Activated B cell treated with CpG ODN at 0.5 μM for 24 hours (primary cell): ENCODE results near the gene ANKRD65. TPM values are rescaled to one million over a fixed set of nuclear protein-coding genes. Genes with fewer than 3 reads are reported as not detected.
"Not testable (repeated sequence)": the region's sequence is repeated elsewhere in the genome, so short reads cannot be mapped to it uniquely, and the experiment has no call there.

Experiments used
- ATAC-seq: fragments of 200-7000 bp; cut with Tn5 transposase; one replicate; pipeline ENCODE4 v1.10.0; 2021; ENCODE audit warnings: low read depth, mild to moderate bottlenecking, moderate library complexity
- CTCF ChIA-PET: fragments of 350-600 bp; sonication (Branson Sonifier 250); formaldehyde crosslinking; loops from one replicate; lab custom pipeline; 2021; ENCODE audit warnings: antibody characterized with exemption; lab: Charles Lee
- POLR2A ChIA-PET: fragments of 350-600 bp; sonication (Branson Sonifier 250); formaldehyde crosslinking; loops from one replicate; lab custom pipeline; 2021; ENCODE audit warnings: antibody characterized with exemption; lab: Charles Lee
- DNase-seq: peaks from one replicate; pipeline ENCODE4 v3.0.0; 2022
- H3K27ac Mint-ChIP-seq: one replicate; pipeline ENCODE4 v1.8.0; 2020; ENCODE audit warnings: mixed read lengths
- H3K27me3 Mint-ChIP-seq: one replicate; pipeline ENCODE4 v1.8.0; 2021; ENCODE audit warnings: mixed read lengths
- H3K36me3 Mint-ChIP-seq: one replicate; pipeline ENCODE4 v1.8.0; 2021; ENCODE audit warnings: low read depth, mixed read lengths
- H3K4me1 Mint-ChIP-seq: one replicate; pipeline ENCODE4 v1.8.0; 2021; ENCODE audit warnings: mixed read lengths
- H3K4me3 Mint-ChIP-seq: one replicate; pipeline ENCODE4 v1.8.0; 2020; ENCODE audit warnings: mild to moderate bottlenecking, mixed read lengths
- H3K9me3 Mint-ChIP-seq: one replicate; pipeline ENCODE4 v1.8.0; 2020; ENCODE audit warnings: mixed read lengths
- CTCF ChIP-seq: fragments of 200-600 bp; IDR thresholded peaks from one replicate; pipeline ENCODE4 v1.8.0; 2022; ENCODE audit warnings: antibody characterized with exemption, mild to moderate bottlenecking
- intact Hi-C: fragments of 100-400 bp; cut with micrococcal nuclease; formaldehyde crosslinking; loops from one replicate; pipeline ENCODE4 v1.15.1; 2024
- total RNA-seq: library from RNA; stranded (reverse); gene quantifications from 2 replicates; pipeline ENCODE4 v1.2.3, GENCODE V29; 2022

ANKRD65 gene
- total RNA-seq, 1 donor from 2014 or later = 0.13 TPM

DNA sequence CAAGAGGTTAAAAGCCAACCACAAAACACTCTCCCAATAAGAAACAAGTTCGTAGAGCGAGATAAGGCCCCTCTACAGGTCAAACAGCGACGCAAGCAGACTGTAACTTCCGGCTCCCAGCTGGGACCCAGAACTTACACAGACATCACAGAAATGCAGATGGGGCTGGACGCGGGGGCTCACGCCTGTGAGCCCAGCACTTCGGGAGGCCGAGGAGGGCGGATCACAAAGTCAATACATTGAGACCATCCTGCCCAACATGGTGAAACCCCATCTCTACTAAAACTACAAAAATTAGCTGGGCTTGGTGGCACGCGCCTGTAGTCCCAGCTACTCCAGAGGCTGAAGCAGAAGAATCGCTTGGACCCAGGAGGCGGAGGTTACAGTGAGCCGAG is 33.0 kb downstream of the ANKRD65 start:
- Mint-ChIP-seq H3K36me3 (peaks cover 77% of the 10 kb centered on the region), H3K9me3 (no peaks in the 10 kb centered on the region), H3K27ac (no peak overlapping the region), H3K4me3 (no peak overlapping the region), H3K27me3 (no peaks in the 10 kb centered on the region), H3K4me1 (peaks cover 5% of the 10 kb centered on the region)
- ChIA-PET POLR2A (interaction anchor here (1.3 kb wide), 1 partner anchor 11 kb away, joined by 8 read pairs; the partner anchor contains the start of gene CCNL2), CTCF (no interaction called here)
- no peak for TF ChIP-seq CTCF
- no peak for DNase-seq
- intact Hi-C loops = no loop called here
- ATAC-seq = no peak

DNA sequence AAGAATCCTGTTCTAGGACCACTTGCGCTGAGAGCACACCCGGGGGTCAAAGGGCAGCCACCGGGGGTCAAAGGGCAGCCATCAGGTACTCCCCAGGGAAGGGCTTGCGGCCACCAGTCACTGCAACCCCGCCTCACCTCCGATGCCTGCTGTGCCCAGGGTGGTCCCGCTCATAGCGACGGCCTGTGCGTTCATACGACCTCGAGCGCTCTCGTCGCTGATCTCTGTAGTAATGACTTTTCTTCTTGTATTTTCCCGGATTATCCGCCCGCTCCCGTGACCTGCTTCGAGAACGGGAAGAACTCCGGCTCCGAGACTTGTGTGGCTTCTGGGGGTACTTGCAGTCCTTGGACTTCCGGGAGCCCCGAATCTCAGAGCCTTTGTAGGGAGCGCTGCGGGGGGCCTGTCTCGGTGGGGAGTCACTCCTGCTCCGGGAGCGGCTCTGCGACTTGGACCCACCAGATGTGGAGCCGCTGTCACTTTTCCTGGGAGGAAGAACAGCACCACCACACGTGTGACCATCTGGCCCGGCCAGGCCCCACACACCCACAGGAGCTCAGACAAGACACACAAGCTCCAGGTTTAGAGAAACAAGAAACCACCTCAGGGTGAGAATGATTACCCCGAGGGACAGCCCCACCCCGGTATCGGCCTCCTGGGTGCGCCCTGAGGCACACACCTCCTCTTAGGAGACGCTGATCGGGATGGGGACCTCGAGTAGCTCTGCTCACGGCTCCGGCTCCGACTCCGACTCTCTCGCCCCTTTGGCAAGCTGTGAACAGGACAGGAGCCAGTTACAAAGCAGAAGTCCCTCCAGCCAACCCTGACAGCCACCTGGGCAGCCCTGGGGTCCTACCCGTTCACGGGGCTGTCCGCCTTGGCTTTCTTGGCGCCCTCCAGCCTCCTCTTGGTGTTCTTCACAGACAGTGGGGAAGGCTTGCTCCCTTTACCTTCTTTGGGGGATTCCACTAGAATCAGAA is 33.7 kb downstream of the ANKRD65 start:
- Mint-ChIP-seq H3K4me3 (no peak overlapping the region), H3K36me3 (peaks cover 70% of the 10 kb centered on the region), H3K27ac (no peak overlapping the region), H3K4me1 (peaks cover under 1% of the 10 kb centered on the region), H3K27me3 (no peaks in the 10 kb centered on the region), H3K9me3 (no peaks in the 10 kb centered on the region)
- intact Hi-C loops = no loop called here
- no peak for TF ChIP-seq CTCF
- ATAC-seq (no peak), DNase-seq (no peak)
- ChIA-PET CTCF (no interaction called here), POLR2A (interaction anchor here (1.3 kb wide), 1 partner anchor 12 kb away, joined by 8 read pairs; the partner anchor contains the start of gene CCNL2)

DNA sequence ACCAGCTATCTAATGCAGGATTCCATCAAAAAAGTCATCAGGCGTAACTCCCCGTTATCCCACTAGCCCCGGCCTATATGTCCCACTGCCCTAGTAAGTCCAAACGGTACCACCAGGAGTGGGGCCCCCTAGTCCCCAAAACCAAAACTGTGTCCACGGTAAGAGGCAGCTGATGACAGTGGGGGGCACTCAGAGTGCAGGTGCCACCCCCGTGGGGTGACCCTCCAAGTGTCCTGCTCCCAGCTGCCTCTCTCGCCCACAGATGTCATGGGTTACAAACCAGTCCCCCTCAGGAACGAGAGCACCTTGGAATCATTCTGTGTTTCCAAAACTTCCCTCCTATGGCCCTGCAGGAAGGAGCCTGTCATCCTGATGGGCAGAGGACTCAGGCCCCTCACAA is 35.1 kb downstream of the ANKRD65 start:
- Mint-ChIP-seq H3K4me3 (no peak overlapping the region), H3K4me1 (no peaks in the 10 kb centered on the region), H3K27ac (no peak overlapping the region), H3K27me3 (no peaks in the 10 kb centered on the region), H3K9me3 (no peaks in the 10 kb centered on the region), H3K36me3 (peaks cover 61% of the 10 kb centered on the region)
- no peak for DNase-seq
- ChIA-PET POLR2A (interaction anchor here (0.6 to 1.1 kb wide), 3 partner anchors 10 to 13 kb away, joined by 4 to 8 read pairs (median 4); partner anchors contain the start of genes AURKAIP1 and CCNL2), CTCF (no interaction called here)
- no peak for ATAC-seq
- intact Hi-C loops = no loop called here
- TF ChIP-seq CTCF = no peak

GRCh38 chr1:1385339-1385738 is 35.7 kb downstream of the ANKRD65 start:
- H3K27ac Mint-ChIP-seq, H3K9me3 Mint-ChIP-seq, DNase-seq, CTCF ChIA-PET, H3K4me1 Mint-ChIP-seq, ATAC-seq, H3K27me3 Mint-ChIP-seq, intact Hi-C loops, H3K4me3 Mint-ChIP-seq: not testable (repeated sequence)
- POLR2A ChIA-PET = interaction anchor here (0.5 to 1.6 kb wide), 5 partner anchors 10 to 70 kb away, joined by 4 to 8 read pairs (median 4); partner anchors contain the start of genes AURKAIP1 and CCNL2
- peaks cover 56% of the 10 kb centered on the region for H3K36me3 Mint-ChIP-seq

GRCh38 chr1:1381294-1381693 is 39.8 kb downstream of the ANKRD65 start:
- no peak for DNase-seq
- H3K36me3 Mint-ChIP-seq = peaks cover 16% of the 10 kb centered on the region
- CTCF ChIA-PET = no interaction called here
- H3K27ac Mint-ChIP-seq = no peak overlapping the region
- no peak overlapping the region for H3K4me3 Mint-ChIP-seq
- no peaks in the 10 kb centered on the region for H3K4me1 Mint-ChIP-seq
- intact Hi-C loops = no loop called here
- no peaks in the 10 kb centered on the region for H3K27me3 Mint-ChIP-seq
- POLR2A ChIA-PET = no interaction called here
- ATAC-seq = no peak
- H3K9me3 Mint-ChIP-seq = no peaks in the 10 kb centered on the region
- no peak for TF ChIP-seq CTCF
